ENCODE data around the gene DNAJC18.

- TF ChIP-seq POLR2A (IDR thresholded peaks at IDR 0.05) (no peak), CTCF (IDR thresholded peaks at IDR 0.05) (no peak), EP300 (IDR thresholded peaks at IDR 0.05) (no peak)
Measured at GRCh38 chr5:139382807-139383206, 56.5 kb downstream of the DNAJC18 start.
